Mesendoderm (in vitro differentiated cells): ENCODE measurements around the gene GINS2.

Experiments used
- DNase-seq: peaks from one replicate; pipeline ENCODE4 v3.0.0; 2013
- H2AK5ac ChIP-seq: 2 replicates; pipeline ENCODE4 v1.6.1; 2013; ENCODE audit warnings: low read length, inconsistent platforms
- H2BK120ac ChIP-seq: 2 replicates; pipeline ENCODE4 v1.6.1; 2013; ENCODE audit warnings: low read depth, mild to moderate bottlenecking, low read length, moderate library complexity, mixed read lengths
- H2BK15ac ChIP-seq: replicated peaks from 2 replicates; pipeline ENCODE4 v1.6.1; 2013; ENCODE audit warnings: low read depth, mild to moderate bottlenecking, moderate library complexity
- H2BK5ac ChIP-seq: 2 replicates; pipeline ENCODE4 v1.6.1; 2013; ENCODE audit warnings: low read length, inconsistent platforms
- H3K18ac ChIP-seq: 2 replicates; pipeline ENCODE4 v1.6.1; 2013; ENCODE audit warnings: mild to moderate bottlenecking, low read length, mixed read lengths
- H3K23ac ChIP-seq: one replicate; pipeline ENCODE4 v1.6.1; 2013; ENCODE audit warnings: low read length
- H3K27ac ChIP-seq: 2 replicates; pipeline ENCODE4 v1.5.1; 2013; ENCODE audit warnings: low read depth, mild to moderate bottlenecking, inconsistent platforms, low read length, moderate library complexity
- H3K27me3 ChIP-seq: 2 replicates; pipeline ENCODE4 v1.6.1; 2013; ENCODE audit warnings: low read length, control low read depth, mild to moderate bottlenecking, inconsistent platforms; ENCODE audit not compliant: insufficient read depth, poor library complexity
- H3K36me3 ChIP-seq: 2 replicates; pipeline ENCODE4 v1.6.1; 2013; ENCODE audit warnings: low read length, inconsistent platforms; ENCODE audit not compliant: control insufficient read depth, insufficient read depth
- H3K4ac ChIP-seq: one replicate; pipeline ENCODE4 v1.6.1; 2013; ENCODE audit warnings: low read depth, mild to moderate bottlenecking, low read length, moderate library complexity
- H3K4me1 ChIP-seq: 2 replicates; pipeline ENCODE4 v1.6.1; 2013; ENCODE audit warnings: low read depth, low read length, inconsistent platforms; ENCODE audit not compliant: control insufficient read depth
- H3K4me2 ChIP-seq: 2 replicates; pipeline ENCODE4 v1.6.1; 2013; ENCODE audit warnings: low read length
- H3K4me3 ChIP-seq: 2 replicates; pipeline ENCODE4 v1.5.1; 2013; ENCODE audit warnings: mild to moderate bottlenecking, low read length
- H3K56ac ChIP-seq: one replicate; pipeline ENCODE4 v1.6.1; 2013; ENCODE audit warnings: low read length
- H3K79me1 ChIP-seq: 2 replicates; pipeline ENCODE4 v1.6.1; 2013; ENCODE audit warnings: low read length, inconsistent platforms
- H3K79me2 ChIP-seq: 2 replicates; pipeline ENCODE4 v1.6.1; 2013; ENCODE audit warnings: mild to moderate bottlenecking, low read length; ENCODE audit not compliant: control insufficient read depth, insufficient read depth
- H3K9ac ChIP-seq: 2 replicates; pipeline ENCODE4 v1.6.1; 2013; ENCODE audit warnings: low read length, inconsistent platforms
- H4K5ac ChIP-seq: one replicate; pipeline ENCODE4 v1.6.1; 2013; ENCODE audit warnings: low read length
- H4K8ac ChIP-seq: one replicate; pipeline ENCODE4 v1.6.1; 2013; ENCODE audit warnings: low read depth, mild to moderate bottlenecking, control low read depth, low read length, moderate library complexity
- WGBS: extraction: QIAGEN DNeasy Blood & Tissue Kit; methylation state at CpG from one replicate; pipeline ENCODE4 v1.1.7; 2013; ENCODE audit warnings: low lambda C conversion rate, missing lambda C conversion rate; ENCODE audit not compliant: insufficient coverage; ENCODE audit errors: extremely low coverage; 5-methylcytosine and 5-hydroxymethylcytosine counted together

Gene GINS2

DNA sequence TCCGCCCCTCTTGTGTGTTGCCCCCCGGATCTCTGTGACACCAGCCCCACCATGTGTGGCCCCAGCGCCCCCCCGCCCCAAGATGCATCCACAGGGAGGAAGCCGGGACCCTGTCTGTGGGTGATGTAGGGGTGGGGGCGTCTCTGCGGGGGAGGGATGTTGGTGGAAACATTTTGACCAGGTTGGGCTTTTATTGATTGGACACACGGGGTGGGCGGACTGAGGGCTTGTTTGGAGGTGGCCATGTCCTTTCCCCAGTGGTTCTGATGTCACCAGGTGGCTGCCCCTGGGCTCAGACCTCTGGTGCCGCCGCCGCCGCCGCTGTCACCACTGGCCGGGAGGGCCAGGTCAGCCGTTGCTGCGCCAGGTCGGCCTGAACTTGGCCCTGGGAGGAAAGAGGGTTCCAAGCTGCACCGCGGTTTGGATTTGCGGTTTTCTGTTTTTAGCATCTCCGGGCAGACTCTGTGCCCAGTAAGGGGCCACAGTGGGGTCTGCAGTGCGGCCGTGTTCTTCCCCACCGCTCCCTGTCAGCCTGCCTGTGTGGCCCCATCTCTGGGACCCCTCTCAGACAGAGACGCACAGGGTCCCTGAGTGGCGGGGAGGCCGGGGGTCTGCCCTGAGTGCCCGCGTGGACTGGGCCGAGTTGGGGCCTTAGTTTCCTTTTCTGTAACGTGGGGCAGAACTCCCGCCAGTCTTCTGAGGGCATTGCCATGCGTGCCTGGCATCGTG lies 55.9 kb downstream of the GINS2 start:
- WGBS, result no CpG with 5 or more reads among the region's 35 CpGs
- Histone ChIP-seq H3K4me1 (no peaks in the 10 kb centered on the region), H2BK120ac (no peak overlapping the region), H2AK5ac (no peak overlapping the region), H4K5ac (no peak overlapping the region), H2BK5ac (no peak overlapping the region), H4K8ac (no peak overlapping the region), H3K36me3 (no peaks in the 10 kb centered on the region), H3K27ac (no peak overlapping the region), H3K9ac (no peak overlapping the region), H3K56ac (no peak overlapping the region), H3K79me1 (peaks cover 28% of the 10 kb centered on the region), H2BK15ac (no peak overlapping the region), H3K4me2 (no peak overlapping the region), H3K23ac (no peak overlapping the region), H3K79me2 (peaks cover 68% of the 10 kb centered on the region), H3K18ac (no peak overlapping the region), H3K4ac (no peak overlapping the region), H3K4me3 (no peak overlapping the region), H3K27me3 (no peaks in the 10 kb centered on the region)
- DNase-seq, result no peak

DNA sequence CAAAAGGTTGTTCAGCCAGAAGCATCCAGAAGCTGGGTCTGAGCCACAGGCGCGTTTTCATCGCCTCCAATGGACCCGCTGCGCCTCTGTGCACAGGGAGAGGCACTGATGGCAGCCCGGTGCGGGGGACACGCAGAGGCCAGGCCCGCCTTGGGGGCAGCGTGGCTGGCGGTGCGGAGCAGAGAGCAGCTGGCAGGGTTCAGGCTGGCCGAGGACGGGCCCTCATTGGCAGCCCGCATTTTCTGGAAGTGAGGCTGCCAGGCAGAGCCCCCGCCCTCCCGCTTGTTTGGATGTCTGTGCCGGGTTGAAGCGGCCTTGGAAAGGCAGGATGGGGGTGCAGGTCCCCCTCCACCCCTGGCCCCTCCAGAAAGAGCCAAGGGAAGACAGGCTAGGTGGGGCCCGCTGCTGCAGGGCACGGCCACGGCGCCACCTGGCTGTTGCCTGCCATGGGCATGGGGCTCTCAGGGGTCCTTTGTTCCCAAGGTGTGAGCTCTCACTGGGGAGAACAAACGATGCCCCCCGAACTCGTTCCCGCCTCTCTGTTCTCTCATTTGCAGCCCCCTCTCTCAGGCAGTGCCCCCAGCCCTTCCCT lies 56.9 kb downstream of the GINS2 start:
- Histone ChIP-seq H2BK5ac (no peak overlapping the region), H3K23ac (no peak overlapping the region), H3K4me3 (no peak overlapping the region), H3K4ac (no peak overlapping the region), H3K27me3 (no peaks in the 10 kb centered on the region), H4K8ac (no peak overlapping the region), H2AK5ac (no peak overlapping the region), H3K56ac (no peak overlapping the region), H3K79me1 (peaks cover 27% of the 10 kb centered on the region), H3K27ac (no peak overlapping the region), H3K79me2 (peaks cover 70% of the 10 kb centered on the region), H3K4me2 (no peak overlapping the region), H4K5ac (no peak overlapping the region), H2BK120ac (no peak overlapping the region), H3K36me3 (no peaks in the 10 kb centered on the region), H3K18ac (no peak overlapping the region), H2BK15ac (no peak overlapping the region), H3K9ac (no peak overlapping the region), H3K4me1 (peaks cover 3% of the 10 kb centered on the region)
- WGBS, result no CpG with 5 or more reads among the region's 27 CpGs
- DNase-seq, result no peak

DNA sequence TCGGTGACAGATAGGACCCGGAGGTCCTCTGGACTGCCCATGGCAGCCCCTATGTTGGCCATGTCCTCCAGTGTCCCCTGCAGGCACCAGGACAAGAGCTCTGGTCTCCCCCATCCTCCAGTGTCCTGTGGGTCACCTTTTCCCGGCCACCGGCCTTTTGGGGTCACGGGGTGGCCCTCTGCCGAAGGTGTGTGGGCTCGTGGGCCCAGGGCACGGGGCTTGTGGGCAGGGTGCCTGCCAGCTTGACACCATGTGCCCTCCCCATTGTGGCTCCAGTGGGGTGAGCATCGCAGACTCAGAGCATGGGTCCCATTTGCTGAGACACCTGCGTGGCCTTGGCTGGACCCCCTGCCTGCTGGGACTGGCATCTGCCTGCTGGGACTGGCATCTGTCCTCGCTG lies 57.5 kb downstream of the GINS2 start:
- no peak overlapping the region for H3K9ac ChIP-seq
- H3K36me3 ChIP-seq, result no peaks in the 10 kb centered on the region
- H3K4ac ChIP-seq, result no peak overlapping the region
- H3K4me2 ChIP-seq, result no peak overlapping the region
- no peak overlapping the region for H2BK120ac ChIP-seq
- no peaks in the 10 kb centered on the region for H3K27me3 ChIP-seq
- no peak overlapping the region for H3K18ac ChIP-seq
- no peak overlapping the region for H3K56ac ChIP-seq
- H3K4me1 ChIP-seq, result peaks cover 3% of the 10 kb centered on the region
- no peak overlapping the region for H3K4me3 ChIP-seq
- no peak overlapping the region for H4K8ac ChIP-seq
- no peak overlapping the region for H4K5ac ChIP-seq
- no CpG with 5 or more reads among the region's 11 CpGs for WGBS
- H3K27ac ChIP-seq, result no peak overlapping the region
- no peak for DNase-seq
- H2AK5ac ChIP-seq, result no peak overlapping the region
- H3K79me1 ChIP-seq, result peaks cover 27% of the 10 kb centered on the region
- H3K23ac ChIP-seq, result no peak overlapping the region
- H2BK15ac ChIP-seq, result no peak overlapping the region
- H3K79me2 ChIP-seq, result peaks cover 67% of the 10 kb centered on the region
- no peak overlapping the region for H2BK5ac ChIP-seq

- H2BK5ac ChIP-seq, result no peak overlapping the region
- no peak overlapping the region for H3K4ac ChIP-seq
- H2BK120ac ChIP-seq, result no peak overlapping the region
- H3K18ac ChIP-seq, result no peak overlapping the region
- H2BK15ac ChIP-seq, result no peak overlapping the region
- WGBS, result no CpG with 5 or more reads among the region's 5 CpGs
- H3K4me2 ChIP-seq, result no peak overlapping the region
- H2AK5ac ChIP-seq, result no peak overlapping the region
- no peak overlapping the region for H4K8ac ChIP-seq
- no peak overlapping the region for H3K56ac ChIP-seq
- H3K23ac ChIP-seq, result no peak overlapping the region
- H3K27me3 ChIP-seq, result no peaks in the 10 kb centered on the region
- H3K27ac ChIP-seq, result no peak overlapping the region
- peaks cover 68% of the 10 kb centered on the region for H3K79me2 ChIP-seq
- H3K4me3 ChIP-seq, result no peak overlapping the region
- H3K4me1 ChIP-seq, result peaks cover 5% of the 10 kb centered on the region
- no peaks in the 10 kb centered on the region for H3K36me3 ChIP-seq
- no peak overlapping the region for H3K9ac ChIP-seq
- H4K5ac ChIP-seq, result no peak overlapping the region
- H3K79me1 ChIP-seq, result peaks cover 30% of the 10 kb centered on the region
- DNase-seq, result no peak
Observed at GRCh38 chr16:85629853-85630252, 58.9 kb downstream of the GINS2 start.

GRCh38 chr16:85629326-85629725 lies 59.4 kb downstream of the GINS2 start:
- no peak overlapping the region for H3K23ac ChIP-seq
- H3K9ac ChIP-seq, result no peak overlapping the region
- H3K4me3 ChIP-seq, result no peak overlapping the region
- no peak overlapping the region for H2BK5ac ChIP-seq
- DNase-seq, result no peak
- H3K36me3 ChIP-seq, result no peaks in the 10 kb centered on the region
- no peak overlapping the region for H2AK5ac ChIP-seq
- H4K5ac ChIP-seq, result no peak overlapping the region
- H2BK15ac ChIP-seq, result no peak overlapping the region
- no CpG with 5 or more reads among the region's 10 CpGs for WGBS
- H3K18ac ChIP-seq, result no peak overlapping the region
- no peak overlapping the region for H2BK120ac ChIP-seq
- no peak overlapping the region for H4K8ac ChIP-seq
- peaks cover 68% of the 10 kb centered on the region for H3K79me2 ChIP-seq
- H3K4me2 ChIP-seq, result no peak overlapping the region
- H3K4me1 ChIP-seq, result peaks cover 5% of the 10 kb centered on the region
- peaks cover 31% of the 10 kb centered on the region for H3K79me1 ChIP-seq
- no peak overlapping the region for H3K4ac ChIP-seq
- H3K27me3 ChIP-seq, result no peaks in the 10 kb centered on the region
- H3K56ac ChIP-seq, result no peak overlapping the region
- H3K27ac ChIP-seq, result no peak overlapping the region
